Gastrocnemius medialis (tissue), 4 donors: ENCODE results near the gene VSIR.

Source experiments
- CTCF ChIP-seq, 5 experiments: fragments of 450-650 bp in 3 of 5; fragments of 200-600 bp in 2 of 5; sonication (generic) in 2 of 5; IDR thresholded peaks in 4 of 5; conservative IDR thresholded peaks in 1 of 5; 1 replicate in 4 of 5; 2 replicates in 1 of 5; pipeline ENCODE4 v1.5.1; 2016 to 2019; ENCODE audit warnings: antibody characterized with exemption in 5 of 5, mild to moderate bottlenecking in 3 of 5, moderate library complexity in 3 of 5
- POLR2A ChIP-seq, 2 donors: fragments of 450-650 bp; IDR thresholded peaks; one replicate each; pipeline ENCODE4 v1.6.1; 2017; ENCODE audit warnings: antibody characterized with exemption in 2 of 2, mild to moderate bottlenecking in 2 of 2, moderate library complexity in 2 of 2

- TF ChIP-seq CTCF (IDR thresholded peaks at IDR 0.05 in 4 of 5, conservative IDR thresholded peaks at IDR 0.05 in 1 of 5) = no peak
- TF ChIP-seq POLR2A (IDR thresholded peaks at IDR 0.05) = no peak
These were observed 75.2 kb downstream of the VSIR start for GRCh38 chr10:71697938-71698709.
